ENCODE measurements around the gene RCN2. TPM values are rescaled to one million over a fixed set of nuclear protein-coding genes. Genes with fewer than 3 reads are reported as not detected.

Gene RCN2
- total RNA-seq, 6 experiments from 2014 or later = 88.0 to 98.1 (median 94.5) TPM

- Mint-ChIP-seq H3K4me1 (ENCODE audit: low read depth) (no peaks in the 10 kb centered on the region), H3K9me3 (no peaks in the 10 kb centered on the region), H3K27me3 (ENCODE audit: insufficient read depth) (peaks cover 18% of the 10 kb centered on the region), H3K27ac (no peak overlapping the region), H3K36me3 (ENCODE audit: low read depth) (no peaks in the 10 kb centered on the region), H3K4me3 (no peak overlapping the region)
- DNase-seq = no peak
- TF ChIP-seq, protein P1, sequence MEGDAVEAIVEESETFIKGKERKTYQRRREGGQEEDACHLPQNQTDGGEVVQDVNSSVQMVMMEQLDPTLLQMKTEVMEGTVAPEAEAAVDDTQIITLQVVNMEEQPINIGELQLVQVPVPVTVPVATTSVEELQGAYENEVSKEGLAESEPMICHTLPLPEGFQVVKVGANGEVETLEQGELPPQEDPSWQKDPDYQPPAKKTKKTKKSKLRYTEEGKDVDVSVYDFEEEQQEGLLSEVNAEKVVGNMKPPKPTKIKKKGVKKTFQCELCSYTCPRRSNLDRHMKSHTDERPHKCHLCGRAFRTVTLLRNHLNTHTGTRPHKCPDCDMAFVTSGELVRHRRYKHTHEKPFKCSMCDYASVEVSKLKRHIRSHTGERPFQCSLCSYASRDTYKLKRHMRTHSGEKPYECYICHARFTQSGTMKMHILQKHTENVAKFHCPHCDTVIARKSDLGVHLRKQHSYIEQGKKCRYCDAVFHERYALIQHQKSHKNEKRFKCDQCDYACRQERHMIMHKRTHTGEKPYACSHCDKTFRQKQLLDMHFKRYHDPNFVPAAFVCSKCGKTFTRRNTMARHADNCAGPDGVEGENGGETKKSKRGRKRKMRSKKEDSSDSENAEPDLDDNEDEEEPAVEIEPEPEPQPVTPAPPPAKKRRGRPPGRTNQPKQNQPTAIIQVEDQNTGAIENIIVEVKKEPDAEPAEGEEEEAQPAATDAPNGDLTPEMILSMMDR (IDR thresholded peaks at IDR 0.05) = no peak
Observed at GRCh38 chr15:76912430-76912829, 19.1 kb upstream of the RCN2 start.

DNA sequence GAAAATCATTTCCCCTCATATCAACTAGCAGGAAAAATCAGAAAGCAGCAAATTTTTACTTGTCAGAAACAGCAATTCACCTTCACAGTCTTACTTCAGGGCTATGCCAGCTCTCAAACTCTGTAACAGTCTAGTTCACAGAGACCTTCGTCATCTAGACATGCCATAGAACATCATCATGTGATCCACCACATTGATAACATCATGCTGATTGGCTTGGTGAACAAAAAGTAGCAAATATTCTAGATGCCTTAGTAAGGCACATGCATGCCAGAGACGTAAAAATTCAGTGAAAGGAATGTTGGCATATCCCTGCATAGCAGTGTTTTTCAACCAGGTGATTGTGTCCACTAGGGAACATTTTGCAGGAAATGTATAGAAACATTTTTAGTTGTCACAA is 17.8 kb upstream of the RCN2 start:
- H3K27ac Mint-ChIP-seq = no peak overlapping the region

GRCh38 chr15:76916369-76916768 is 15.2 kb upstream of the RCN2 start:
- H3K36me3 Mint-ChIP-seq (ENCODE audit: low read depth) = no peaks in the 10 kb centered on the region
- H3K4me1 Mint-ChIP-seq (ENCODE audit: low read depth) = no peaks in the 10 kb centered on the region
- H3K9me3 Mint-ChIP-seq = no peaks in the 10 kb centered on the region
- TF ChIP-seq, protein P1 (IDR thresholded peaks at IDR 0.05) = no peak
- H3K4me3 Mint-ChIP-seq = no peak overlapping the region
- H3K27ac Mint-ChIP-seq = no peak overlapping the region
- peaks cover 32% of the 10 kb centered on the region for H3K27me3 Mint-ChIP-seq (ENCODE audit: insufficient read depth)
- DNase-seq = no peak

More for the DNA sequence above, 17.8 kb upstream of the RCN2 start:
- no peaks in the 10 kb centered on the region for H3K36me3 Mint-ChIP-seq (ENCODE audit: low read depth)
- H3K4me1 Mint-ChIP-seq (ENCODE audit: low read depth) = no peaks in the 10 kb centered on the region
- TF ChIP-seq, protein P1 (IDR thresholded peaks at IDR 0.05) = no peak
- no peaks in the 10 kb centered on the region for H3K9me3 Mint-ChIP-seq
- H3K27me3 Mint-ChIP-seq (ENCODE audit: insufficient read depth) = peaks cover 23% of the 10 kb centered on the region
- H3K4me3 Mint-ChIP-seq = no peak overlapping the region
- no peak for DNase-seq

- TF ChIP-seq, protein P1 (IDR thresholded peaks at IDR 0.05) = no peak
- no peaks in the 10 kb centered on the region for H3K9me3 Mint-ChIP-seq
- H3K27me3 Mint-ChIP-seq (ENCODE audit: insufficient read depth) = peaks cover 7% of the 10 kb centered on the region; the same call in 1 of the 2 replicates
- H3K36me3 Mint-ChIP-seq (ENCODE audit: low read depth) = peaks cover 4% of the 10 kb centered on the region; the same call in 1 of the 2 replicates
- no peak for DNase-seq
- H3K27ac Mint-ChIP-seq = no peak overlapping the region
- H3K4me1 Mint-ChIP-seq (ENCODE audit: low read depth) = peaks cover 16% of the 10 kb centered on the region
- no peak overlapping the region for H3K4me3 Mint-ChIP-seq
Observed at GRCh38 chr15:76928201-76928600, 3.3 kb upstream of the RCN2 start.

DNA sequence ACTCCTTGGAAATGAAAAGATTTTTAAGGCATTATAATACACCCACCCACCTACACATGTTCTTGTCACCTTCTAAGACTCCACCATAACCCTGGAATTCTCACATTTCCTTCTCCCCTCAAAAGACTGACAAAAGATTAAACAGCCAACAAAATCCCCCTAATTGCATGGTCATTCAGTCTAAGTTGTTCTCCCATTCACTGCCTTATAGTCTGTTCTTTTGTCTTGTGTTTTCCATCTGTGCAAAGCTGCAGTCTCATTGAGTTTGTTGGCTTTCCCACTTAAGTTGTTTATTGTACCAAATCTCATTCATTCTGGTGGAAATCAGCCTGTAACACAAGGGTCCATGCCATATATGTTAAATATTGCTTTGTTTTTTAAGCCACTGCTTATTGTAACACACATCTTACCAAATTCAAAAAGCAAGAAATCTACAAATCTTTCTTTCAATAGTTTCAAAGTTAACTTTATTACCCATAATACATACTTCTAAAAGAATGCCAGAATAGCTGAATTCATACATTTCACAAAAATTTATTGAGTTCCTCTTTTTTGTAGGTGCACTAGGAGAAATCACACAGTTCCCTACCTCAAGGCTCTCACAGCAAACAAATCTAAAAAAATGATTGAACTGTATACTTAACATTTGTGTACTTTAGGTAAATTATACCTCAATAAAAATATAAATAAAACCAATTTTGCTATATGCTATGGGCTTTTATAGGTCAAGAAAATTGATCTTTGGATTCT is 2.4 kb upstream of the RCN2 start:
- H3K27ac Mint-ChIP-seq = no peak overlapping the region

More for the DNA sequence above, 2.4 kb upstream of the RCN2 start:
- no peak for DNase-seq
- H3K36me3 Mint-ChIP-seq (ENCODE audit: low read depth) = peaks cover 5% of the 10 kb centered on the region; the same call in 1 of the 2 replicates
- H3K27me3 Mint-ChIP-seq (ENCODE audit: insufficient read depth) = peaks cover 7% of the 10 kb centered on the region; the same call in 1 of the 2 replicates
- H3K4me3 Mint-ChIP-seq = no peak overlapping the region
- TF ChIP-seq, protein P1 (IDR thresholded peaks at IDR 0.05) = no peak
- H3K9me3 Mint-ChIP-seq = no peaks in the 10 kb centered on the region
- H3K4me1 Mint-ChIP-seq (ENCODE audit: low read depth) = peaks cover 21% of the 10 kb centered on the region
